ENCODE data around the gene KRT15.

GRCh38 chr17:41553987-41554680 is 35.4 kb upstream of the KRT15 start:
- no peak for TF ChIP-seq POLR2A (IDR thresholded peaks at IDR 0.05)
- no peak for TF ChIP-seq POLR2AphosphoS5 (IDR thresholded peaks at IDR 0.05)
- TF ChIP-seq CTCF (IDR thresholded peaks at IDR 0.05): no peak
